HG02943 (cell line): ENCODE data around the gene CACNG6.

Experiments used
- ATAC-seq: cut with Tn5 transposase; IDR thresholded peaks from one replicate; pipeline ENCODE4 v1.9.1; 2021; ENCODE audit warnings: mild to moderate bottlenecking, low read depth, moderate library complexity; ENCODE audit not compliant: unreplicated experiment

Gene CACNG6

GRCh38 chr19:53998223-53998622, 6.8 kb downstream of the CACNG6 start:
- no peak for ATAC-seq

- no peak for ATAC-seq
These were observed 8.3 kb downstream of the CACNG6 start for GRCh38 chr19:53999694-54000093.

- ATAC-seq: no peak
These were observed 10.1 kb downstream of the CACNG6 start for GRCh38 chr19:54001496-54001895.

GRCh38 chr19:54002495-54003315, 11.3 kb downstream of the CACNG6 start:
- ATAC-seq: no peak

GRCh38 chr19:54009440-54009839, 18.0 kb downstream of the CACNG6 start:
- no peak for ATAC-seq

GRCh38 chr19:54010474-54010873, 19.0 kb downstream of the CACNG6 start:
- ATAC-seq: no peak

GRCh38 chr19:54011507-54012211, 20.2 kb downstream of the CACNG6 start:
- ATAC-seq: no peak

- no peak for ATAC-seq
These were observed 22.4 kb downstream of the CACNG6 start for GRCh38 chr19:54013866-54014265.

GRCh38 chr19:54014920-54015560, 23.6 kb downstream of the CACNG6 start:
- no peak for ATAC-seq

GRCh38 chr19:54017261-54017660, 25.8 kb downstream of the CACNG6 start:
- no peak for ATAC-seq

GRCh38 chr19:54021363-54021762, 29.9 kb downstream of the CACNG6 start:
- ATAC-seq: no peak

- no peak for ATAC-seq
These were observed 30.5 kb downstream of the CACNG6 start for GRCh38 chr19:54021932-54022331.

- ATAC-seq: no peak
These were observed 31.8 kb downstream of the CACNG6 start for GRCh38 chr19:54023191-54023590.

- ATAC-seq: no peak
These were observed 33.2 kb downstream of the CACNG6 start for GRCh38 chr19:54024660-54025059.

- ATAC-seq: no peak
These were observed 35.2 kb downstream of the CACNG6 start for GRCh38 chr19:54026656-54027055.

- no peak for ATAC-seq
These were observed 37.9 kb downstream of the CACNG6 start for GRCh38 chr19:54029301-54029700.

GRCh38 chr19:54029930-54030490, 38.6 kb downstream of the CACNG6 start:
- ATAC-seq: no peak

- ATAC-seq: no peak
These were observed 39.6 kb downstream of the CACNG6 start for GRCh38 chr19:54030895-54031586.

- no peak for ATAC-seq
These were observed 44.1 kb downstream of the CACNG6 start for GRCh38 chr19:54035215-54036178.
